K562 (cell line): ENCODE measurements around the gene NECTIN4. TPM values are rescaled to one million over a fixed set of nuclear protein-coding genes. Genes with fewer than 3 reads are reported as not detected.
A peak's percentile ranks its signal among the peaks of the same experiment; 100 is the strongest.

ENCODE experiments used
- E2F1 ChIP-seq: sonication (generic); formaldehyde crosslinking; IDR thresholded peaks from 2 replicates; pipeline ENCODE4 v1.8.1; 2023; ENCODE audit warnings: mild to moderate bottlenecking, missing genetic modification reagents, moderate library complexity
- NEUROD1 ChIP-seq: fragments of 150-350 bp; IDR thresholded peaks from 2 replicates; pipeline ENCODE4 v1.6.1; 2014; ENCODE audit warnings: borderline replicate concordance, low read length, low read depth; ENCODE audit not compliant: partially characterized antibody
- NR2C1 ChIP-seq, 2 experiments: fragments of 450-650 bp; IDR thresholded peaks; 2 replicates each; pipeline ENCODE4 v1.6.1; 2017; ENCODE audit warnings: mild to moderate bottlenecking in 2 of 2, antibody characterized with exemption in 1 of 2, inconsistent platforms in 1 of 2, missing compliant biosample characterization in 1 of 2, missing genetic modification characterization in 1 of 2
- OTX1 ChIP-seq: fragments of 450-650 bp; formaldehyde crosslinking; IDR thresholded peaks from 2 replicates; pipeline ENCODE4 v1.4.0; 2022; ENCODE audit warnings: mild to moderate bottlenecking
- PHF8 ChIP-seq: fragments of 200-600 bp; sonication (generic); IDR thresholded peaks from 2 replicates; pipeline ENCODE4 v1.6.1; 2012; ENCODE audit warnings: mixed run types, mild to moderate bottlenecking, inconsistent platforms, low read length, moderate library complexity, borderline replicate concordance
- RB1 ChIP-seq: fragments of 450-650 bp; IDR thresholded peaks from 2 replicates; pipeline ENCODE4 v1.6.1; 2017; ENCODE audit warnings: low read depth, mild to moderate bottlenecking
- RREB1 ChIP-seq: fragments of 250-450 bp; sonication (Bioruptor Pico); IDR thresholded peaks from 2 replicates; pipeline ENCODE4 v1.4.0; 2020
- SAFB2 ChIP-seq: fragments of 200-400 bp; formaldehyde crosslinking; IDR thresholded peaks from 2 replicates; pipeline ENCODE4 v1.6.1; 2018; ENCODE audit warnings: borderline replicate concordance, low read length, low read depth, moderate library complexity; ENCODE audit not compliant: severe bottlenecking
- SMARCA4 ChIP-seq: fragments of 450-650 bp; IDR thresholded peaks from 2 replicates; pipeline ENCODE4 v1.6.1; 2016
- TEAD4 ChIP-seq, 2 experiments: sonication (generic) in 1 of 2; formaldehyde crosslinking in 1 of 2; IDR thresholded peaks; 2 replicates each; pipeline versions ENCODE4 v1.6.1 to v1.8.0; 2012 to 2022; ENCODE audit warnings: borderline replicate concordance in 1 of 2, inconsistent platforms in 1 of 2, low read length in 1 of 2, mild to moderate bottlenecking in 1 of 2, missing genetic modification reagents in 1 of 2
- ZBTB8A ChIP-seq: fragments of 450-650 bp; IDR thresholded peaks from 2 replicates; pipeline ENCODE4 v1.6.1; 2018; ENCODE audit warnings: mild to moderate bottlenecking, moderate library complexity; ENCODE audit not compliant: partially characterized antibody
- polyA plus RNA-seq, 8 experiments: library from polyadenylated mRNA; depleted of rRNA in 4 of 8; stranded (reverse) in 5 of 8; unstranded in 3 of 8; fragments of >200 nt; fragmentation: Nextera tagmentation in 2 of 8; fragmentation: Illumina TruSeq in 1 of 8; extraction: Ambion mirVana in 2 of 8; extraction: Trizol in 1 of 8; gene quantifications; 2 replicates each; pipeline versions ENCODE4 v1.2.1 to v1.2.3, GENCODE V29; 2011 to 2014; ENCODE audit warnings: inconsistent platforms in 1 of 8, missing spikeins in 1 of 8
- total RNA-seq, 7 experiments: library from RNA; depleted of rRNA in 6 of 7; stranded (reverse); fragments of >200 nt in 6 of 7; fragmentation: Illumina TruSeq in 2 of 7; extraction: Trizol in 2 of 7; gene quantifications; 2 replicates each; pipeline versions ENCODE4 v1.2.1 to v1.2.3, GENCODE V29; 2011 to 2021; ENCODE audit warnings: low replicate concordance in 1 of 7
- TF ChIP-seq, protein P1 (sequence below): fragments of 250-450 bp; sonication (Bioruptor Pico); IDR thresholded peaks from 2 replicates; pipeline ENCODE4 v1.9.0; 2021; ENCODE audit warnings: mild to moderate bottlenecking, inconsistent platforms
- TF ChIP-seq, protein P2 (sequence below): sonication (generic); formaldehyde crosslinking; IDR thresholded peaks from 2 replicates; pipeline ENCODE4 v1.8.1; 2023; ENCODE audit warnings: mild to moderate bottlenecking, missing genetic modification reagents

The NECTIN4 gene
- total and polyA plus RNA-seq, 9 of the 15 experiments (the other 6 are each of a cell fraction or from before 2014, with no cell fraction given): 0.01 to 0.09 TPM; not detected in 7

- TF ChIP-seq, protein P1, sequence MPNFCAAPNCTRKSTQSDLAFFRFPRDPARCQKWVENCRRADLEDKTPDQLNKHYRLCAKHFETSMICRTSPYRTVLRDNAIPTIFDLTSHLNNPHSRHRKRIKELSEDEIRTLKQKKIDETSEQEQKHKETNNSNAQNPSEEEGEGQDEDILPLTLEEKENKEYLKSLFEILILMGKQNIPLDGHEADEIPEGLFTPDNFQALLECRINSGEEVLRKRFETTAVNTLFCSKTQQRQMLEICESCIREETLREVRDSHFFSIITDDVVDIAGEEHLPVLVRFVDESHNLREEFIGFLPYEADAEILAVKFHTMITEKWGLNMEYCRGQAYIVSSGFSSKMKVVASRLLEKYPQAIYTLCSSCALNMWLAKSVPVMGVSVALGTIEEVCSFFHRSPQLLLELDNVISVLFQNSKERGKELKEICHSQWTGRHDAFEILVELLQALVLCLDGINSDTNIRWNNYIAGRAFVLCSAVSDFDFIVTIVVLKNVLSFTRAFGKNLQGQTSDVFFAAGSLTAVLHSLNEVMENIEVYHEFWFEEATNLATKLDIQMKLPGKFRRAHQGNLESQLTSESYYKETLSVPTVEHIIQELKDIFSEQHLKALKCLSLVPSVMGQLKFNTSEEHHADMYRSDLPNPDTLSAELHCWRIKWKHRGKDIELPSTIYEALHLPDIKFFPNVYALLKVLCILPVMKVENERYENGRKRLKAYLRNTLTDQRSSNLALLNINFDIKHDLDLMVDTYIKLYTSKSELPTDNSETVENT (CRISPR knock-in tag): no peak
- TF ChIP-seq OTX1 (CRISPR knock-in tag) (no peak), E2F1 (CRISPR knock-in tag) (no peak; the same call in 1 of the 2 replicates), TEAD4 (IDR thresholded peaks at IDR 0.05; ENCODE audit: low read length) (no peak; the same call in 1 of the 2 replicates), TEAD4 (CRISPR knock-in tag; IDR thresholded peaks at IDR 0.05; ENCODE audit: borderline replicate concordance) (no peak), RREB1 (CRISPR knock-in tag) (no peak), NR2C1 (IDR thresholded peaks at IDR 0.05) (peak; percentile 91), NR2C1 (tag; IDR thresholded peaks at IDR 0.05) (peak; percentile 96), NEUROD1 (no peak), SAFB2 (no peak), SMARCA4 (peak; percentile 46; the same call in 1 of the 2 replicates), ZBTB8A (no peak), PHF8 (no peak), RB1 (no peak)
- TF ChIP-seq, protein P2, sequence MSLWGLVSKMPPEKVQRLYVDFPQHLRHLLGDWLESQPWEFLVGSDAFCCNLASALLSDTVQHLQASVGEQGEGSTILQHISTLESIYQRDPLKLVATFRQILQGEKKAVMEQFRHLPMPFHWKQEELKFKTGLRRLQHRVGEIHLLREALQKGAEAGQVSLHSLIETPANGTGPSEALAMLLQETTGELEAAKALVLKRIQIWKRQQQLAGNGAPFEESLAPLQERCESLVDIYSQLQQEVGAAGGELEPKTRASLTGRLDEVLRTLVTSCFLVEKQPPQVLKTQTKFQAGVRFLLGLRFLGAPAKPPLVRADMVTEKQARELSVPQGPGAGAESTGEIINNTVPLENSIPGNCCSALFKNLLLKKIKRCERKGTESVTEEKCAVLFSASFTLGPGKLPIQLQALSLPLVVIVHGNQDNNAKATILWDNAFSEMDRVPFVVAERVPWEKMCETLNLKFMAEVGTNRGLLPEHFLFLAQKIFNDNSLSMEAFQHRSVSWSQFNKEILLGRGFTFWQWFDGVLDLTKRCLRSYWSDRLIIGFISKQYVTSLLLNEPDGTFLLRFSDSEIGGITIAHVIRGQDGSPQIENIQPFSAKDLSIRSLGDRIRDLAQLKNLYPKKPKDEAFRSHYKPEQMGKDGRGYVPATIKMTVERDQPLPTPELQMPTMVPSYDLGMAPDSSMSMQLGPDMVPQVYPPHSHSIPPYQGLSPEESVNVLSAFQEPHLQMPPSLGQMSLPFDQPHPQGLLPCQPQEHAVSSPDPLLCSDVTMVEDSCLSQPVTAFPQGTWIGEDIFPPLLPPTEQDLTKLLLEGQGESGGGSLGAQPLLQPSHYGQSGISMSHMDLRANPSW: no peak
Measured at GRCh38 chr1:161044908-161045735, 44.2 kb downstream of the NECTIN4 start (continued).
